Hepatocyte (in vitro differentiated cells): ENCODE measurements around the gene FOXE1.

Experiments used
- EZH2 ChIP-seq: fragments of 200-600 bp; sonication (generic); IDR thresholded peaks from 2 replicates; pipeline ENCODE4 v1.6.1; 2016; ENCODE audit warnings: antibody characterized with exemption, mild to moderate bottlenecking, borderline replicate concordance
- TF ChIP-seq, protein P1 (sequence below): fragments of 200-600 bp; sonication (generic); IDR thresholded peaks from 2 replicates; pipeline ENCODE4 v1.5.1; 2016; ENCODE audit warnings: antibody characterized with exemption, mild to moderate bottlenecking; ENCODE audit not compliant: poor library complexity

DNA sequence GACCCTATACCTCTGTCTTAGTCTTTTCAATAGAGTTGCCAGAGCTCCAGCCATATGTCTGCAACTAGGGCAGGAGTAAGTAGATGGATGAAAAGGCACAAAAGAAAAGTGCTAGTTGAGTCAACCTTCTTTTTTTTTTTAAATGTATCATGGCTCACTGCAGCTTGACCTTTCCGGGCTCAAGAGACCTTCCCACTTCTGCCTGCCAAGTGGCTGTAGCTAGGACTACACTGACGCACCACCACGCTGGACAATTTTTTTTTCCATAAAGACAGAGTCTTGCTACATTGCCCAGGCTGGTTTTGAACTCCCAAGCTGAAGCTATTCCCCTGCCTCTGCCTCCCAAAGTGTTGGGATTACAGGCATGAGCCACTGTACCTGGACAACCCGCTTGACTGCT is 27.3 kb downstream of the FOXE1 start:
- TF ChIP-seq, protein P1, sequence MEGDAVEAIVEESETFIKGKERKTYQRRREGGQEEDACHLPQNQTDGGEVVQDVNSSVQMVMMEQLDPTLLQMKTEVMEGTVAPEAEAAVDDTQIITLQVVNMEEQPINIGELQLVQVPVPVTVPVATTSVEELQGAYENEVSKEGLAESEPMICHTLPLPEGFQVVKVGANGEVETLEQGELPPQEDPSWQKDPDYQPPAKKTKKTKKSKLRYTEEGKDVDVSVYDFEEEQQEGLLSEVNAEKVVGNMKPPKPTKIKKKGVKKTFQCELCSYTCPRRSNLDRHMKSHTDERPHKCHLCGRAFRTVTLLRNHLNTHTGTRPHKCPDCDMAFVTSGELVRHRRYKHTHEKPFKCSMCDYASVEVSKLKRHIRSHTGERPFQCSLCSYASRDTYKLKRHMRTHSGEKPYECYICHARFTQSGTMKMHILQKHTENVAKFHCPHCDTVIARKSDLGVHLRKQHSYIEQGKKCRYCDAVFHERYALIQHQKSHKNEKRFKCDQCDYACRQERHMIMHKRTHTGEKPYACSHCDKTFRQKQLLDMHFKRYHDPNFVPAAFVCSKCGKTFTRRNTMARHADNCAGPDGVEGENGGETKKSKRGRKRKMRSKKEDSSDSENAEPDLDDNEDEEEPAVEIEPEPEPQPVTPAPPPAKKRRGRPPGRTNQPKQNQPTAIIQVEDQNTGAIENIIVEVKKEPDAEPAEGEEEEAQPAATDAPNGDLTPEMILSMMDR: no peak
- TF ChIP-seq EZH2: no peak
